ENCODE results near the gene ZNF575. TPM values are rescaled to one million over a fixed set of nuclear protein-coding genes. Genes with fewer than 3 reads are reported as not detected.

The ZNF575 gene, protein sequence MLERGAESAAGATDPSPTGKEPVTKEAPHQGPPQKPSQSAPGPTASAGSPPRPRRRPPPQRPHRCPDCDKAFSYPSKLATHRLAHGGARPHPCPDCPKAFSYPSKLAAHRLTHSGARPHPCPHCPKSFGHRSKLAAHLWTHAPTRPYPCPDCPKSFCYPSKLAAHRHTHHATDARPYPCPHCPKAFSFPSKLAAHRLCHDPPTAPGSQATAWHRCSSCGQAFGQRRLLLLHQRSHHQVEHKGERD
- 1 to 10 TPM; 2.1 to 3.4 TPM for total RNA-seq
- long read RNA-seq, donor 1, partial matches to known transcripts, result 0 of 1 reads
- long read RNA-seq, donor 1, other reads (novel, unspliced or antisense), result 1 of 1 reads
- long read RNA-seq, donor 2, result 0 reads

- intact Hi-C loops (cut with DNase I), result loop anchor here in 1 of 2 donors (10.0 kb wide), 1 partner anchor 62 kb away; the partner anchor contains the start of genes IRGQ and ZNF576
These were observed at the start of gene ZNF575 for GRCh38 chr19:43532962-43533545. Gene ZNF575 (plus strand): TSS chr19:43533188. CDS start chr19:43534423, 1,235 bp downstream.

GRCh38 chr19:43483281-43483680 is 49.7 kb upstream of the ZNF575 start:
- intact Hi-C loops (cut with DNase I), result no loop called here

More at GRCh38 chr19:43532962-43533545, at the start of gene ZNF575:
- peak; percentile 96 for DNase-seq (ENCODE audit: low spot score)

DNA sequence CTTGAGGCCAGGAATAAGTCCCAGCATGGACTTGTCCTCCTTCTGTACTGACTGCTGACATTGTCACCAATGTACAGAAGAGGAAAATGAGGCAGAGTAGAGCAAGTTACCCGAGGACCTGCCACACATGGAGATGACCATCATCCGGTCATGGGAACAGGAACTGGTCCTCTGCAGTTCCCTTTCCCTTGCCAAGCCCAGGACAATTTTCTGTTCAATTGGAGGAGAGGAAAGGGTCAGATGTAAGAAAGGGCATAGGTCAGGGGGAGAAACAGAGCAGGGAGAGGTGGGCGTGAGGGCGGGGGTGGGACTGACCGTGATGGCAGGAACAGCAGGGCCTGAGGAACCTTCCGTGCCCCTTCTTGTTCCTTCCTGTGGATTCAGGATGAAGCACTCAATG is 47.0 kb upstream of the ZNF575 start:
- no peak for DNase-seq (ENCODE audit: low spot score)

More at GRCh38 chr19:43483281-43483680, 49.7 kb upstream of the ZNF575 start:
- no peak for DNase-seq (ENCODE audit: low spot score)

GRCh38 chr19:43486412-43486811 is 46.6 kb upstream of the ZNF575 start:
- intact Hi-C loops (cut with DNase I), result no loop called here
- DNase-seq (ENCODE audit: low spot score), result no peak

More for the DNA sequence above, 47.0 kb upstream of the ZNF575 start:
- intact Hi-C loops (cut with DNase I), result no loop called here

DNA sequence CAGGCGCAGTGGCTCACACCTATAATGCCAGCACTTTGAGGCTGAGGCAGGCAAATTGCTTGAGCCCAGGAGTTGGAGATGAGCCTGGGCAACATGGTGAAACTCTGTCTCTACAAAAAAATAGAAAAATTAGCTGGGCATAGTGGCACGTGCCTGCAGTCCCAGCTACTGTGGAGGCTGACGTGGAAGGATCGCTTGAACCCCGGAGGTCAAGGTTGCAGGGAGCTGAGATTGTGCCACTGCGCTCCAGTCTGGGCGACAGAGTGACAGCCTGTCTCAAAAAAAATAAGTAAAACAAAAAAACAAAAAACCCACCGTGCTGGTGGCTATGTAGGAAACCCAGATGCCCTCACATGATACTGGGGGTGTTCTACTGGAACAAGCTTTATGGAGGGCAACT is 44.8 kb upstream of the ZNF575 start:
- DNase-seq (ENCODE audit: low spot score), result no peak
- intact Hi-C loops (cut with DNase I), result no loop called here

DNA sequence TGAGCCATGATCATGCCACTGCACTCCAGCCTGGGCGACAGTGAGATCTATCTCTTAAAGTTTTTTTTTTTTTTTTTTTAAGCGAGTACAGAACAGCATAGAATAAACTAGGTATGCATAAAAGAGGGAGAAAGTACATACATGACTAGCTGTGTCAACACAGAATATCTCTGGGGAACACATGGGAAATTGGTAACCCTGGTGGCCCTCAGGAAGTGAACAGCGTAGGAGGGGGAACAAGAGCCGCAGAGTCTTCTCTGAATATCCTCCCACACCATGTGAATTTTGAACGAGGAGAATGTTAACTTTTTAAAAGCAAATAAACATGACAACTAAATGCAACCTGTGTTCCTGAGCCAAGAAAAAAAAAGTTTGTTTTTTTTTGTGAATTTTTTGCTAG is 43.7 kb upstream of the ZNF575 start:
- no peak for DNase-seq (ENCODE audit: low spot score)
- intact Hi-C loops (cut with DNase I), result no loop called here

GRCh38 chr19:43489979-43490599 is 42.9 kb upstream of the ZNF575 start:
- no peak for DNase-seq (ENCODE audit: low spot score)
- intact Hi-C loops (cut with DNase I), result no loop called here

GRCh38 chr19:43490759-43491158 is 42.2 kb upstream of the ZNF575 start:
- intact Hi-C loops (cut with DNase I), result no loop called here
- DNase-seq (ENCODE audit: low spot score), result no peak

GRCh38 chr19:43495082-43495481 is 37.9 kb upstream of the ZNF575 start:
- intact Hi-C loops (cut with DNase I), result no loop called here
- DNase-seq (ENCODE audit: low spot score), result no peak

GRCh38 chr19:43496960-43497359 is 36.0 kb upstream of the ZNF575 start:
- DNase-seq (ENCODE audit: low spot score), result no peak
- intact Hi-C loops (cut with DNase I), result no loop called here

- no peak for DNase-seq (ENCODE audit: low spot score)
- intact Hi-C loops (cut with DNase I), result no loop called here
These were observed 34.6 kb upstream of the ZNF575 start for GRCh38 chr19:43498233-43498842.

DNA sequence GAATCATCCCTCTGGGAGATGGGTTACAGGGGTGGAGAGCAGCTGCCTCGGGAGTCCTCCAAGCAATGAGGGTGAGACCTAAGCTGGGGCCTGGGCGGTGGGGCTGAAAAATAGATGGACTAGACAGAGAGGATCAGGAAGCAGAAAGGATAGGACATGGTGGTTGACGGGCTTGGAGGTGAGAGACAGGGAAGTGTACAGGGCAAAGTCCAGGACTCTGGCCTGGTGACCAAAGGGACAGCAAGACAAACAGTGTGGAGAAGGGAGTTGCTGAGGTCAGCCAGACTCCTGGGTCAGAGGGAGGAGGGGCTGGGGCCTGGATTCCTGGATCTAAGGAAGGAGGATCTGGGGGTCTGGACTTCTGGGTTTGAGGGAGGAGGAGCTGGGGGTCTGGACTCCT is 33.9 kb upstream of the ZNF575 start:
- intact Hi-C loops (cut with DNase I), result no loop called here

GRCh38 chr19:43501661-43502418 is 31.1 kb upstream of the ZNF575 start:
- intact Hi-C loops (cut with DNase I), result loop anchor here in 1 of 2 donors (10.0 kb wide), 1 partner anchor 47 kb away; no protein-coding TSS in a partner anchor
- DNase-seq (ENCODE audit: low spot score), result no peak

More for the DNA sequence above, 33.9 kb upstream of the ZNF575 start:
- DNase-seq (ENCODE audit: low spot score), result no peak

DNA sequence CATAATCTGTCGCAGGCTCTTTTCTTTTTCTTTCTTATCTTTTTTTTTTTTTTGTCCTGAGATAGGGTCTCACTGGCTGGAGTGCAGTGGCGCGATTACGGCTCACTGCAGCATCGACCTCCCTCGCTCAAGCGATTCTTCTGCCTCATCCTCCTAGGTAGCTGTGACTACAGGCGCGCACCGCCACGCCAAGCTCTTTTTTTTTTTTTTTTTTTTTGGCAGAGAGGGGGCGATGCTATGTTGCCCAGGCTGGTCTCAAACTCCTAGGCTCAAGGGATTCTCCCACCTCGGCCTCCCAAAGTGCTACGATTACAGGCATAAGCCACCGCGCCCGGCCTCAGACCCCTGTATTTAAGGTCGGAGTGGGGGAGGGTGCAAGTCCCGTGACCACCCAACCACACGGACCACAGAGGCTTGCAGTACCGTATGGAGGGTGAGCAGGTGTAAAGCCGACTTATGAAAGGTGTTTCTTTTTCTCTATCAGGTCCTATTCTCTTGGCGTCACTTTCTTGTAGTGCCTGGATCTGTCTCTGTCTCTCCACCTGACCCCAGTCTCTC is 30.5 kb upstream of the ZNF575 start:
- DNase-seq (ENCODE audit: low spot score), result no peak
- intact Hi-C loops (cut with DNase I), result loop anchor here in 1 of 2 donors (10.0 kb wide), 1 partner anchor 48 kb away; no protein-coding TSS in a partner anchor

GRCh38 chr19:43503501-43504425 is 29.2 kb upstream of the ZNF575 start:
- intact Hi-C loops (cut with DNase I), result loop anchor here in 1 of 2 donors (10.0 kb wide), 1 partner anchor 49 kb away; no protein-coding TSS in a partner anchor
- peak; percentile 99 for DNase-seq (ENCODE audit: low spot score)

GRCh38 chr19:43504426-43505185 is 28.4 kb upstream of the ZNF575 start, which contains the start of gene PHLDB3:
Gene PHLDB3 (minus strand): TSS chr19:43504746. CDS start chr19:43504118, 628 bp downstream.
- intact Hi-C loops (cut with DNase I), result loop anchor here in 1 of 2 donors (10.0 kb wide), 1 partner anchor 50 kb away; no protein-coding TSS in a partner anchor
- DNase-seq (ENCODE audit: low spot score), result peak; percentile 86

GRCh38 chr19:43505186-43505456 is 27.9 kb upstream of the ZNF575 start:
- no peak for DNase-seq (ENCODE audit: low spot score)
- intact Hi-C loops (cut with DNase I), result loop anchor here in 1 of 2 donors (10.0 kb wide), 1 partner anchor 50 kb away; no protein-coding TSS in a partner anchor

All from posterior vena cava (tissue), 2 donors.